Activated CD8-positive, alpha-beta T cell treated with anti-CD3 and anti-CD28 coated beads for 36 hours (primary cell): ENCODE data around the gene ORAI2. TPM values are rescaled to one million over a fixed set of nuclear protein-coding genes. Genes with fewer than 3 reads are reported as not detected.
A peak's percentile ranks its signal among the peaks of the same experiment; 100 is the strongest.

ENCODE experiments used
- ATAC-seq: fragments of 200-7000 bp; cut with Tn5 transposase; one replicate; pipeline ENCODE4 v1.10.0; 2021; ENCODE audit warnings: mild to moderate bottlenecking, moderate library complexity
- CTCF ChIA-PET: fragments of 350-600 bp; sonication (Branson Sonifier 250); formaldehyde crosslinking; loops from one replicate; lab custom pipeline; 2021; ENCODE audit warnings: antibody characterized with exemption; lab: Charles Lee
- POLR2A ChIA-PET: fragments of 350-600 bp; sonication (Branson Sonifier 250); formaldehyde crosslinking; loops from one replicate; lab custom pipeline; 2021; ENCODE audit warnings: antibody characterized with exemption; lab: Charles Lee
- DNase-seq: peaks from one replicate; pipeline ENCODE4 v3.0.0-alpha.2; 2020
- H3K27ac Mint-ChIP-seq: one replicate; pipeline ENCODE4 v1.8.0; 2021; ENCODE audit warnings: mild to moderate bottlenecking, mixed read lengths
- H3K27me3 Mint-ChIP-seq: one replicate; pipeline ENCODE4 v1.8.0; 2021; ENCODE audit warnings: mixed read lengths
- H3K36me3 Mint-ChIP-seq: one replicate; pipeline ENCODE4 v1.8.0; 2021; ENCODE audit warnings: low read depth, mixed read lengths
- H3K4me1 Mint-ChIP-seq: one replicate; pipeline ENCODE4 v1.8.0; 2021; ENCODE audit warnings: low read depth, mixed read lengths
- H3K4me3 Mint-ChIP-seq: one replicate; pipeline ENCODE4 v1.8.0; 2021; ENCODE audit warnings: mild to moderate bottlenecking, moderate library complexity, mixed read lengths
- H3K9me3 Mint-ChIP-seq: one replicate; pipeline ENCODE4 v1.8.0; 2021; ENCODE audit warnings: mixed read lengths
- CTCF ChIP-seq: fragments of 200-600 bp; IDR thresholded peaks from one replicate; pipeline ENCODE4 v1.8.0; 2022; ENCODE audit warnings: antibody characterized with exemption, mild to moderate bottlenecking
- intact Hi-C: fragments of 100-400 bp; cut with micrococcal nuclease; formaldehyde crosslinking; loops from one replicate; pipeline ENCODE4 v1.10.0; 2022
- total RNA-seq, 2 experiments: library from RNA; stranded (reverse); gene quantifications; one replicate each; pipeline ENCODE4 v1.2.3, GENCODE V29; 2021

The ORAI2 gene
- total RNA-seq, 2 experiments from 2014 or later = 29.4 to 35.8 TPM

GRCh38 chr7:102410123-102410522, 23.3 kb upstream of the ORAI2 start:
- POLR2A ChIA-PET = interaction anchor here (1.1 to 13.4 kb wide), 3 partner anchors 10 to 28 kb away, joined by 3 to 147 read pairs (median 8); partner anchors contain the start of gene ORAI2
- peaks cover 4% of the 10 kb centered on the region for H3K4me1 Mint-ChIP-seq
- DNase-seq = no peak
- no peak for TF ChIP-seq CTCF
- no peaks in the 10 kb centered on the region for H3K27me3 Mint-ChIP-seq
- peaks cover 66% of the 10 kb centered on the region for H3K36me3 Mint-ChIP-seq
- peaks cover 2% of the 10 kb centered on the region for H3K9me3 Mint-ChIP-seq
- no peak overlapping the region for H3K4me3 Mint-ChIP-seq
- ATAC-seq = no peak
- CTCF ChIA-PET = interaction anchor here (0.7 to 5.5 kb wide), 4 partner anchors 10 to 40 kb away, joined by 3 to 38 read pairs (median 5); no protein-coding TSS in a partner anchor
- H3K27ac Mint-ChIP-seq = peak overlapping the region; percentile 24
- intact Hi-C loops = loop anchor here (5.0 kb wide), 1 partner anchor 52 kb away; the partner anchor contains the start of genes ALKBH4 and LRWD1

GRCh38 chr7:102410918-102411317, 22.5 kb upstream of the ORAI2 start:
- no peak for TF ChIP-seq CTCF
- ChIA-PET CTCF (interaction anchor here (0.7 to 5.5 kb wide), 3 partner anchors 13 to 56 kb away, joined by 3 to 38 read pairs (median 17); no protein-coding TSS in a partner anchor), POLR2A (interaction anchor here (1.1 to 13.4 kb wide), 4 partner anchors 11 to 27 kb away, joined by 3 to 147 read pairs (median 6); partner anchors contain the start of gene ORAI2)
- Mint-ChIP-seq H3K4me3 (no peak overlapping the region), H3K27ac (peak overlapping the region; percentile 63), H3K36me3 (peaks cover 69% of the 10 kb centered on the region), H3K27me3 (no peaks in the 10 kb centered on the region), H3K4me1 (peaks cover 12% of the 10 kb centered on the region), H3K9me3 (peaks cover 2% of the 10 kb centered on the region)
- ATAC-seq = no peak
- intact Hi-C loops = loop anchor here (5.0 kb wide), 1 partner anchor 51 kb away; the partner anchor contains the start of genes ALKBH4 and LRWD1
- no peak for DNase-seq

- Mint-ChIP-seq H3K27me3 (no peaks in the 10 kb centered on the region), H3K4me1 (peaks cover 28% of the 10 kb centered on the region), H3K4me3 (no peak overlapping the region), H3K9me3 (peaks cover 2% of the 10 kb centered on the region), H3K27ac (peak overlapping the region; percentile 16), H3K36me3 (peaks cover 73% of the 10 kb centered on the region)
- ATAC-seq (no peak), DNase-seq (peak; percentile 58)
- intact Hi-C loops = loop anchor here (5.0 kb wide), 1 partner anchor 50 kb away; the partner anchor contains the start of genes ALKBH4 and LRWD1
- TF ChIP-seq CTCF = peak; percentile 68
- ChIA-PET CTCF (interaction anchor here (0.6 to 5.5 kb wide), 18 partner anchors 9 to 1078 kb away, joined by 3 to 38 read pairs (median 5); partner anchors contain the start of gene PRKRIP1), POLR2A (interaction anchor here (0.8 to 13.4 kb wide), 4 partner anchors 16 to 44 kb away, joined by 3 to 147 read pairs (median 6); partner anchors contain the start of genes ORAI2 and PRKRIP1)
Measured at GRCh38 chr7:102412548-102412947, 20.8 kb upstream of the ORAI2 start.

- no peak for TF ChIP-seq CTCF
- H3K36me3 Mint-ChIP-seq = peaks cover 68% of the 10 kb centered on the region
- ChIA-PET POLR2A (interaction anchor here (0.8 to 13.4 kb wide), 4 partner anchors 16 to 43 kb away, joined by 3 to 147 read pairs (median 6); partner anchors contain the start of genes ORAI2 and PRKRIP1), CTCF (interaction anchor here (0.9 to 5.5 kb wide), 16 partner anchors 9 to 59 kb away, joined by 3 to 38 read pairs (median 6); partner anchors contain the start of gene PRKRIP1)
- no peaks in the 10 kb centered on the region for H3K27me3 Mint-ChIP-seq
- H3K4me3 Mint-ChIP-seq = no peak overlapping the region
- peaks cover 2% of the 10 kb centered on the region for H3K9me3 Mint-ChIP-seq
- H3K27ac Mint-ChIP-seq = no peak overlapping the region
- intact Hi-C loops = loop anchor here (5.0 kb wide), 1 partner anchor 49 kb away; the partner anchor contains the start of genes ALKBH4 and LRWD1
- DNase-seq (no peak), ATAC-seq (no peak)
- peaks cover 28% of the 10 kb centered on the region for H3K4me1 Mint-ChIP-seq
Measured at GRCh38 chr7:102413091-102413490, 20.3 kb upstream of the ORAI2 start.
